GM18909 (cell line): ENCODE results near the gene DIPK2B.

Source experiments
- ATAC-seq: cut with Tn5 transposase; IDR thresholded peaks from one replicate; pipeline ENCODE4 v1.9.1; 2021; ENCODE audit warnings: mild to moderate bottlenecking; ENCODE audit not compliant: unreplicated experiment, poor library complexity

Gene DIPK2B

DNA sequence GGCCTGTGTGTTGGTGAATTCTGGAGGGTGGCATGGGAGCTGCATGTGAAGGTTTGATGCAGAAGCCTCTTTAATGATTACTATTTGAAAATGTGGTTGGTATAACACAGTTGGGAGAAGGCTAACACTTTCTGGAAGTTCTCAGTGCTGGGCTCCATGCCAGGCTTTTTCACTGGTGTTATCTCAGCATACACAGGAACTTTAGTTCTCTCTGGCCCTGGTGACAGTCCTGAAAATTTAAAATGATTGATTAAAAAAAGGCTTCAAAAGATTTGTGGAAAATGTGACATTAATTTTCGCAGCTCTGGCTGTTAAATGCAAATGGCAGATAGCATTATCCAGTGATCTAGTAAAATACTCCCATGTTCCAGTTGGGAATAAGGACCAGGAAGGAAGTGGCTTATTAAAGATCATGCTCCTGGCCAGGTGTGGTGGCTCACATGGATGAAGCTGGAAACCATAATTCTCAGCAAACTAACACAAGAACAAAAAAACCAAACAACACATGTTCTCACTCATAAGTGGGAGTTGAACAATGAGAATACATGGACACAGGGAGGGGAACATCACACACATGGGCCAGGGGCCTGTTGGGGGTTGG is 36.6 kb downstream of the DIPK2B start:
- ATAC-seq = no peak

DNA sequence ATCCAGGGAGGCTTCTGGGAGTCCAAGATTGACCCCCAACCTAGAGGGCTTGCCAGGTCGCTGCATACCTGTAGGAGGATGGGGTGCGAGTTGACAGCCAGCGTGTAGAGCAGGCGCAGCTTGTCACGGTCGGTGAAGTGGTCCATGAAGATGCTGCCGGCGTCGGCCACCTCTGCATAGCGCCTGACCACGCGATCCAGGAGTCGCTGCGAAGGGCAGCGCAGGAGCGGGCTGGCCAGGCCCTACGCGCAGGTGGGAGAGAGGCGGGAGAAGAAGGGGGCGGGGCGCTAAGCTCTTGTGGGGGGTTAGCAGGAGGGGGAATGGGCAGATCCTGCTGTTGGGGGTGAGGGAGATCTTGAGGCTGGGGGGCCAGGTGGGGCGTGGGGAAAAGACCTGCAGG is 43.0 kb downstream of the DIPK2B start:
- no peak for ATAC-seq

DNA sequence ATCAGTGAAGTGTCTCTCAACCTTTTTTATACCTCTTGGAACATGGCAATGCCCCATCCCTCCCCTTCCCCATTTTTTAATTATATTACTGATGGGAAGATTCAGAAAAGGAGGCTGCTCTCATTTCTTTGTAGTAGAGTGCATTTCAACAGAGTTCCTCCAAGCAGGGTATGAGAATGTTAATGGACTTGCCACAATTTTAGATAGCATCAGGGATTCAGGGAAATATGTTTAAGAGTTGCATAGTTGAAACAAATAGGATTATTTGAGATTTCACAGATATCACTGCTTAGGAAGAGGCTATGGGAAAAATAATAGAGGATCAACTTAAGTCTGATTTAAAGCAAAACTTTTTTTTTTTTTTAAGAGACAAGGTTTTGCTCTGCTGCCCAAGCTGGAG is 46.2 kb downstream of the DIPK2B start:
- ATAC-seq = no peak

DNA sequence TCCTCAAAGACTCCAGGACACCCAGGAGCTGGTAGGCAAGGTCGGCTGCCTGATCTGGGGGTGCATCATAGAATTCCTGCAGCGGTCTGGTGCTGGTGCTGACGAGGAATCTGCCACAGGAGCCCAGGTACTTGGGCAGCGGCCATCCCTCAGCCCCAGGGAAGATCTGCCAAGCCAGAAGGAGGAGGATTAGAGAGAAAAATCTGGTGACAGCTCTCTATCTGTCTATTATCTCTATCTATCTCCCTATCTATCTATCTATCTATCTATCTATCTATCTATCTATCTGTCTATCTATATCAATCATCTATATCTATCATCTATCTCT is 46.7 kb downstream of the DIPK2B start:
- ATAC-seq = no peak
